GM19351 (cell line): ENCODE data around the gene PRKAG2.
A peak's percentile ranks its signal among the peaks of the same experiment; 100 is the strongest.
"Not testable (repeated sequence)": the region's sequence is repeated elsewhere in the genome, so short reads cannot be mapped to it uniquely, and the experiment has no call there.

Experiments used
- ATAC-seq: cut with Tn5 transposase; IDR thresholded peaks from one replicate; pipeline ENCODE4 v1.9.1; 2021; ENCODE audit warnings: mild to moderate bottlenecking, moderate library complexity; ENCODE audit not compliant: unreplicated experiment

The PRKAG2 gene

DNA sequence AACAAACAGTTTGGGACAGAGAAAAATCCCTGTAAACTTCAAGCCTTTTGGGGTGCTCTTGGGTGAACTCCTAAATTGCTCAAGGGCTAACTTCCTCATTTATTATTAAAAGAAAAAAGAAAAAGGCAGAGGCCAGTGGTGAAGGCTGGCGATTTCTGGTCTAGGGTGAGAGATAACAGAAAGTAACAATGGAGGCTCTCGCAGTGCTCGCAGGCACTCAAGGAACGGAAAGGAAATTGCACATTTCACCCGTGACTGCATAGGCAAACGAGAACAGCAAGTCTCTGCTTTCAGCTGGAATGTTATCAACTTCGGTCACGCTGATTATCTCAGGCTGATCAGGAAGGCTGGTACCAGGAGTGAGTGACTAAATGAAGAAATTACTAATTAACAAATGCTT lies 70.7 kb downstream of the PRKAG2 start:
- no peak for ATAC-seq

DNA sequence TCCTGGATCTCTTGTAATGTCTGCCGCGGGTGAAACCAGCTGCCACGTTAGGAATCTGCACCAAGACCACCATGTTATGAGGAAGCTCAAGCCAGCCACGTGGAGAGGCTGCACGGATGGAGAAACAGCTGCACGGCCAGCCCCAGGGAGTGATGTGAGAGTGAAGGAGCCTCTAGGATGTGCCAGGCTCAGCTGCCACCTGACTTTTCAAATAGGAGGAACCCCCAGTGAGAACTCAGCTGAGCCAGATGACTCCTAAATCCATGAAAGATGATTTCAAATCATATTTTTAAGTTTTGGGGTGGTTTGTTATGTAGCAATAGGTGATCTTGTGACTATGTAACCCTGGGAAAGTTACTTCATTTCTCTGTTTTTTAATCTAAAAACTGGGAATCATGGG lies 71.7 kb downstream of the PRKAG2 start:
- ATAC-seq, result no peak

- ATAC-seq, result no peak
Observed at GRCh38 chr7:151804756-151805155, 72.2 kb downstream of the PRKAG2 start.

DNA sequence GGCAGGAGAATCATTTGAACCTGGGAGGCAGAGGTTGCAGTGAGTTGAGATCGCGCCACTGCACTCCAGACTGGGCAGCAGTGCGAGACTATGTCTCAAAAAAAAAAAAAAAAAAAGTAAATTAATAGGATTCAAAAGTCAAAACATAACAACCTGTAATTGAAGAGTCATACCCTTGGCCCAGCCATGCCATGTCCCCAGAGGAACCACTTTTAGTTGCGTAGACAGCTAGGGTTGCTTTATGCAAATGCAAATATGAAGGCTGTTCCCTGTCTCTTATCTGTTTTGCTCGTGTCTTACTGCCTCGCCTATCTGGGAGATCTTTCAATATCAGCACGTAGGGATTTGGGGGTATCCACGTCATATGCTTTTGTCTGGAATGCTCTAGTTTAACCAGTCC lies 73.1 kb downstream of the PRKAG2 start:
- ATAC-seq, result no peak

DNA sequence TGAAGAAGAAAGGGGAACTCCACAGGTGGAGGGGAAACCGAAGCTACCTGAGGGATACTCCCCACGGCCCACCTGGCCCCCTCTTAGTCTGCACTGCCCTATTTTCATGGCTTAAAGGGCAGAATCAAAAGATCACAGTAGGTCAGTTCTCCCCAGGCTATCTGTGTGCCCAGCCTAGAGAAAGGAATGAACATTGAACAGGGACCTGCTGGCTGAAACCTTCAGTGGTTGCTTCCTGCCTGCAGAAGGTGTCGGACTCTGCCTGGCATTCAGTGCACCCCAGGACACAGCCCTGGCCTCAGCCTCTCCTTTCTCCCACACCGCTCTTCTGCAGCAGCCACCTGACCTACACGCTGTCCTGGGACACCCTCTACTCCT lies 74.5 kb downstream of the PRKAG2 start:
- no peak for ATAC-seq

GRCh38 chr7:151801782-151802468 lies 75.0 kb downstream of the PRKAG2 start:
- no peak for ATAC-seq

GRCh38 chr7:151801291-151801690 lies 75.6 kb downstream of the PRKAG2 start:
- no peak for ATAC-seq

- ATAC-seq, result no peak
Observed at GRCh38 chr7:151800861-151801260, 76.1 kb downstream of the PRKAG2 start.

GRCh38 chr7:151800391-151800790 lies 76.5 kb downstream of the PRKAG2 start:
- no peak for ATAC-seq

DNA sequence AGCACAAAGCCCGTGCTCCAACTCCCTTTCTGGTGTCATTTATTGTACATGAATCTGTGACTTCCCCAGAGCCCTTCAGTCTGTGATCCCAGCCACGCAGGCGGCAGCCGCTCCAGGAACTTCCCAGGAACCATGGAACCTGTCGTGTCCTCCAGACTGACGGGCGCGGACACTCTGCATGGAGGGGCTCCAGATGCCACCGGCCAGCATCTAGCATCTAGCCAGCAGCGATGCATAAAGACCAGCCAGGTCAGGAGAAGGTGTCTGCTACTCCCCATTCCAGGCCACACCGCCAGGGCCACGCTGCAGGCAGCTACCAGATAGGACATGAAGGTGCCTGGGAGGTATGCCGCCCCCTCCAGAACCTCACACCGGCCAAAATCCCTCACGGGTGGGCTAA lies 77.4 kb downstream of the PRKAG2 start:
- no peak for ATAC-seq

DNA sequence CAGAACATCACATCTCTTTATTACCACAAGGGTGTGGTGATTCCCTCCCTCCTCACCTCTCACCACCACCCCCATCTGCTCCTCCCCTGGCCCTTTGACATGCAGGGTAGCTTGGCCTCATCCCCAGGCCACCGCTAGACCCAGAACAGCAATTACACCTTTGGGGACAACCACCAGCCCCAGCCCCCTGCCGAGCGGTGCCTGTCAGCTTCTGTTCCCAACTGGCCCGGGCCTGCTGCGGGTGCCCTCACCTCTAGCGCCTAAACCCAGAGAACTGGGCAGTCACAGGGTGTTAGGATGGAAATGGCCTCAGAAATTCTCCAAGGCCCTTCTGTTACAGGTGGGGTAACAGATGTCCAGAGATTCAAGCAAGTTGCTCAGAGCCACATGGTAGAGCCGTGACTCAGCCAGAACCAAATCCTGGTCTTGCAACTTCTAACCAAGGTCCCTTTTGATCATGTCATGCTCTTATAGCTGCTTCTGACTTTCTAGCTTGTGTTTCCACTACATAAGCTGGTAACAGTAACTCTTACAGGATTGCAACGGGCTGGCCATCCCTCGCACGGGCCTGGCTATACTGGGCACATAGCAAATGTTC lies 78.0 kb downstream of the PRKAG2 start:
- ATAC-seq, result no peak

DNA sequence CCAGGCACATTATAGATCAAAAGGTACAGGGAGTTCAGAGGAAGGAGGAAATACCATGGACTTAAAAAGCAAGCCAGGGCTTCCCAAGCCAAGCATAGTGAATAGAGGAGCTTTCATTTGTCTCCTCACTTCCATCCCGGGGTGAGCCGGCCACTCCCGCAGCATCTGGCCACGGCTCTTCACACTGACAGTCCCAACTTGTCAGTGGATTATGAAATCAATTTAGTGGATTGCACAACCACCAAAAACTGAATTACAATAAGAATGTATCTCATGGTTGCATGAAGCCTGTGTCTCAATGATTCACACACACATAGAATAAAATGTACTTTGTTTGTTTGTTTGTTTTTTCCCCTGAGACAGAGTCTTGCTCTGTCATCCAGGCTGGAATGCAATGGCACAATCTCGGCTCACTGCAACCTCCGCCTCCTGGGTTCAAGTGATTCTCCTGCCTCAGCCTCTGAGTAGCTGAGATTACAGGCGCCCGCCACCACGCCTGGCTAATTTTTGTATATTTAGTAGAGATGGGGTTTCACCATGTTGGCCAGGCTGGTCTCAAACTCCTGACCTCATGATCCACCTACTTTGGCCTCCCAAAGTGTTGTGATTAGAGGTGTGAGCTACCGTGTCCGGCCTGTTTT lies 79.1 kb downstream of the PRKAG2 start:
- ATAC-seq, result not testable (repeated sequence)

DNA sequence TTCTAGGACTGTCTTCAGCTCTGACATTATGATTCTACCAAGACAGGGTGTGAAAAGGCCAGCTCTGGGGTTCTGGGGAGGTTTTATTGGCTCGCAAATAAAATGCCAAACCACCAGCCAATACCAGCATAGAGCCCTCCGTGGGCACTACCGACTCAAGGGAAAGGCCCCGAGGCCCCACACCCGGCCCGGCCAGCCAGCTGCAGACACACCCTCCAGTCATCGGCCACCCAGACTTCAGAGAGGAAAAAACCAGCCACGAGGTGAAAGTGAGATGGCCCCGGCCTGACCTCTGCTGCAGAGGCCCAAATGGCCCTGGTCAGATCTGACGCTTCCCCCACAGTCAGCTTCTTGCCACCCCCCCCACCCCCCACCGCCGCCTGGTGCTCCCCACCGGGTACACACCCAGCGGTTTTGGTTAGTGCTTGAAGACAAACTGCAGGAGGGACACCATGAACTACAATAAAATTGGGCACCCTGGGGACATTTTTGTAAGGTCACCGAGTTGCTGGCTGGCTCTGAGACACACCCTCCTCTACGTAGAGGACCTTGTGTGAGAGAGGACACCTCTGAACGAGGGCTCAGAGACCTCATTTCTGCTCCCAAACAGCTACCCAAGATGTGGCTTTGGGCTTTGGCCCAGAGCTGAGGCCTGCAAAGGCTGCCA lies 79.9 kb downstream of the PRKAG2 start:
- ATAC-seq, result no peak

DNA sequence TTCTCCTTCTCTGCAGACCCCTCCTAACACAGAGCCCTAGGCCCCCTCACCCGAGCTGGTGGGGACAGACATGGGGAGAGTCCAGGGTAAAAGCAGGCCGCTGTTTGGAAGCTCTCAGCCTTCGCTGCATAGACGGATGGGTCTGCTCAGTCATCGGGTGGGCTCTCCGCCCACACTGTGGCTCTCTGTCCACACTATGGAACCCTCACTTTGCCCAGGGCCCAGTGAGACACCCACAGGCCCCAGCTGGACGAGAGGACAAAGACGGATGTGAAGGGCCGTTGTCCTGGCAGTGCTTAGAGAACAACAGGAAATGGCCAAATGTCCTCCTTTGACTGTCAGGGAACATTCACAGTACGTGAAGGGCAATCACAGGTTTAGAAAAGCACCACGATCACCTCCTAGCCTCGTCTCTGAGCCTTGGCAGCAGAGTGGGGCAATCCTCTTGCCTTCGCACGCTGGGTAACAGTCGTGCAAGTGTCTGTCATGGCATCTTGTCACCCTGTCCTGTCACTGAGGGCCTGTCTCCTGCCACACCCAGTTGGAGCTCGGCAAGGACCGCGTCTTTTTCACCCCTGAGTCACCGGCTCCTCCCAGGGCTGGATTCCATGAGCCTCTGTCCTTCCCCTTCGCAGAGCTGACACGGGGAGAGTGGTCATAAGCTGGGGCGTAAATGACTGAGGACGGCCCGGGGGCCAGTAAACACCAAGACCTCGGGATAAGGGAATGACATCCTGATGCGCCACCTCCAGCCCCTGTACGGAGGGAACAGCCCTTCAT lies 80.6 kb downstream of the PRKAG2 start:
- no peak for ATAC-seq

DNA sequence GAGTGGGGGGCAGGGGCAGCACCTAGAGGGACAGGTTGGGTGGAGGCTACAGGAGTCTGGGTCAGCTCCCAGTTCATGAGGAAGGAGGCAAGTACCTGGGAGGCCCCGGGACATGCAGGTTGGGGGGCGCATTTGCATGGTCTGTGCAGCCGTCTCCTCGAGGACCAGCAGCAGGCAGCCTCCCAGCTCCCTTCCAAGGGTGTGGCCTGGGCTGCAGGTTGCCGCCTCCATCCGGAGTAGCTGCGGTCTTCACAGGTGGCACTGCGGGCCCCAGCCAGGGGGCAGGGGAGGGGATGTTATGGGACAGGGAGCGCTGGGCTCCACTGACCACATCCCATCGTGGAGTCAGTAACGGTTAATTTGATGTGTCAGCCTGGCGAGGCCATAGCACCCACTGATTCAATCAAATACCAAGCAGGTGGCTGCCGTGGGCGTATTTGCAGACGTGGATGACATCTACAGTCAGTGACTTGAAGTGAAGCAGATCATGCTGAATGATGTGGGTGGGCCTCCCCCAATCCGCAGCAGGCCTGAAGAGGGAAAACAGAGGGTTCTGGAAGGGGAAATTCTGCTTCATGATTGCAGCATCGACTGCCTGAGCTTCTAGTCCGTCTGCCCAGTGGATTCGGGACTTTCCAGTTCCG lies 81.6 kb downstream of the PRKAG2 start:
- peak; percentile 80 for ATAC-seq

DNA sequence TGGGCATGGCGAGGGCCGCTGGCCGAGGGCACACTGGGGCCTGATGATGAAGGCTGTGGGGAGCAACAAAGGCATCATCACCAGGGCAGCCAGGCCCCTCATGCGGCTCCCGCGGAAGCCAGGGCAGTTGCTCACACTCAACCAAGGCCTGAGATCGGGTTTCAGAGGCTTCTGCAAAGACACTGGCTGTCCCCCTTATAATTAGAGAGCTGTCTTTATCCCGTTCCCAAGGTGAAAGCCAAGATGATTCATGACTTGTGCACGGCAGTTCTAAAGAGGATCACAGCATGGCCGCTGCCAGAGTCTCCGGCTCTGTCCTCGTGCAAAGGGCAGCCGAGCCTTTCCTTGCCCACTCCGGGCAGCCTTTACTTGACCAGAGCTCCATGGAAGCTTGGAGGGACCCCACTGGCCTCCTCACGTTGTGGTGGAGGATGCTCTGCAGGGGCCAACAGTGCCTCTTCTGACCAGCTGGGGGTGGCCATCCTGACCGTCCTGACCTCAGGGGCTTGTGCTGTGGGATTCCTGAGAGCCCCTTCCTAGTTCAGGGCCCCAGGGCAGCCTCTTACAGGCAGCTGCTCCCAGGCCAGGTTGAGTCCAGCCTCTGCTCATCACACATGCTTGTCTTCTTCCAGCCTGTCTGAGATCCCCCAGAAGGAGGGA lies 82.3 kb downstream of the PRKAG2 start:
- no peak for ATAC-seq

DNA sequence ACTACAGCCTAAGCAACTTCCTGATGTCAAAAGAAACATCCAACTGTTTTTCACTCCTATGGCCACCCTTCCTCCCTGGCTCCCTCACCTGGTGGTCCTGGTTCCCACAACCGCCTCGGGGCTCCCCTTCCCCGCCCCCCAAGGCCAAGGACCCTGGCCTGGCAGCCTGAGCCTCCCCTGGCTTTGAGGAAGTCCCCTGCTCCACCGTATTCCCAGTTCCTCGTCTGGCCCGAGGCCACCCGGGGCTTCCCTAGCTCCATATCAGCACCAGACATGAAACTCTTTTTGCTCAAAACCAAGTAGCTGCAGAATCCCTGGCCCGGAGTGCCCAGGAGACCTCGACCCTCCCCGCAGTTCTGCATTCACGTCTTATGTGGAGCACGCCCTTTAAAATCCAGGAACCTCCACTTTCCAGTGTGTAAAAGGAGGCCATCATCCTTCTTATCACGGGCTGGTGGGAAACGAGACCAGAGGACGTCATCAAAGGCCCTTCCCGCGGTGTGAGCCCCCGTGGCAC lies 82.9 kb downstream of the PRKAG2 start:
- ATAC-seq, result no peak

DNA sequence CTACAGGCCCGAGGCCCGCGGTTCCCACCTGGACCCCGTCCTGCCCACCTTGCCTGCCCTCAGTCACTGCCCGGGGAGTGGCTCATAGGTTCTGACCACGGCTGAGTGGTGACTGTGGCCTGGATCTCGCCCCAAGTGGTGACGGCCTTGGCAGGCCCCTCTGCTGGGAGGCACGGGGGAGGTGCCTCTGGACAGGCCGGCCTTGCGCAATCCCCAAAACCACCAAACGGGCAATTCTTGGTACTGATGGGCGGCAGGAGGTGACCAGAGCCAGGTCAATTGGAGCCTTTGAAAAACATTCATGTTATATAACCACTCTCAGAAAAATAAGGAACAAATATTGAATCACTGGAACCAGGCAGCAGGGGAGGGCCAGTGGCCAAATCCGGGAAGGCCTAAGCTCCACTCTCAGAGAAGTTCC lies 83.4 kb downstream of the PRKAG2 start:
- no peak for ATAC-seq

- no peak for ATAC-seq
Observed at GRCh38 chr7:151792636-151793035, 84.3 kb downstream of the PRKAG2 start.

- no peak for ATAC-seq
Observed at GRCh38 chr7:151792086-151792485, 84.8 kb downstream of the PRKAG2 start.
